Lung (tissue), 12 donors: ENCODE results near the gene WBP4. TPM values are rescaled to one million over a fixed set of nuclear protein-coding genes. Genes with fewer than 3 reads are reported as not detected.

Source experiments
- ATAC-seq: fragments of 200-7000 bp; cut with Tn5 transposase; one replicate; pipeline ENCODE4 v1.9.1; 2020; ENCODE audit warnings: moderate number of reproducible peaks; ENCODE audit not compliant: insufficient read depth, low FRiP score
- DNase-seq, 3 donors: peaks; one replicate each; pipeline ENCODE4 v3.0.0-alpha.2; 2013 to 2017
- H3K27ac ChIP-seq, 2 donors: one replicate each; pipeline ENCODE4 v1.5.1; 2013; ENCODE audit warnings: mild to moderate bottlenecking in 2 of 2, moderate library complexity in 2 of 2, control low read depth in 1 of 2, inconsistent platforms in 1 of 2, low read depth in 1 of 2, low read length in 1 of 2
- H3K27me3 ChIP-seq, 3 donors: one replicate each; pipeline ENCODE4 v1.5.1; 2013; ENCODE audit warnings: low read length in 2 of 3; ENCODE audit not compliant: control insufficient read depth in 3 of 3, insufficient read depth in 3 of 3
- H3K36me3 ChIP-seq, 4 donors: one replicate each; pipeline ENCODE4 v1.5.1; 2013; ENCODE audit warnings: low read length in 4 of 4, mild to moderate bottlenecking in 1 of 4, moderate library complexity in 1 of 4; ENCODE audit not compliant: control insufficient read depth in 4 of 4, insufficient read depth in 4 of 4
- H3K4me1 ChIP-seq, 5 donors: one replicate each; pipeline ENCODE4 v1.5.1; 2013; ENCODE audit warnings: low read length in 5 of 5, mild to moderate bottlenecking in 2 of 5, moderate library complexity in 1 of 5; ENCODE audit not compliant: control insufficient read depth in 5 of 5, insufficient read depth in 5 of 5
- H3K4me3 ChIP-seq: one replicate; pipeline ENCODE4 v1.5.1; 2013; ENCODE audit warnings: mild to moderate bottlenecking, control low read depth, moderate library complexity
- H3K9ac ChIP-seq, 2 donors: one replicate each; pipeline ENCODE4 v1.5.1; 2013; ENCODE audit warnings: low read length in 2 of 2, control low read depth in 1 of 2; ENCODE audit not compliant: insufficient read depth in 1 of 2
- H3K9me3 ChIP-seq, 4 donors: one replicate each; pipeline ENCODE4 v1.5.1; 2013; ENCODE audit warnings: low read length in 3 of 4, mild to moderate bottlenecking in 1 of 4, moderate library complexity in 1 of 4; ENCODE audit not compliant: control insufficient read depth in 4 of 4, insufficient read depth in 3 of 4
- WGBS, 2 donors: extraction: QIAGEN DNeasy Blood & Tissue Kit; methylation state at CpG; one replicate each; pipeline ENCODE4 v1.1.7; 2013; 5-methylcytosine and 5-hydroxymethylcytosine counted together
- polyA plus RNA-seq, 2 donors: library from polyadenylated mRNA; stranded (reverse); fragments of 200-250 nt; gene quantifications; one replicate each; pipeline ENCODE4 v1.2.1, GENCODE V29; 2013
- total RNA-seq, 2 donors: library from RNA; depleted of rRNA in 1 of 2; stranded (reverse); fragments of >200 nt in 1 of 2; gene quantifications; one replicate each; pipeline ENCODE4 v1.2.1, GENCODE V29; 2014 to 2021
- TF ChIP-seq, protein P1 (sequence below): IDR thresholded peaks from 2 replicates; pipeline ENCODE4 v1.5.1; 2012; ENCODE audit warnings: mild to moderate bottlenecking; ENCODE audit errors: control extremely low read depth, extremely low read depth
- donor health status: control.
- donor health status: control.
- donor health status: Bipolar disorder and iron deficiency.
- donor health status: healthy.
- donor health status: DM: yes; HTN: yes; CAD: no.

The WBP4 gene
- total and polyA plus RNA-seq, 4 donors: 7.9 to 12.4 (median 9.4) TPM

DNA sequence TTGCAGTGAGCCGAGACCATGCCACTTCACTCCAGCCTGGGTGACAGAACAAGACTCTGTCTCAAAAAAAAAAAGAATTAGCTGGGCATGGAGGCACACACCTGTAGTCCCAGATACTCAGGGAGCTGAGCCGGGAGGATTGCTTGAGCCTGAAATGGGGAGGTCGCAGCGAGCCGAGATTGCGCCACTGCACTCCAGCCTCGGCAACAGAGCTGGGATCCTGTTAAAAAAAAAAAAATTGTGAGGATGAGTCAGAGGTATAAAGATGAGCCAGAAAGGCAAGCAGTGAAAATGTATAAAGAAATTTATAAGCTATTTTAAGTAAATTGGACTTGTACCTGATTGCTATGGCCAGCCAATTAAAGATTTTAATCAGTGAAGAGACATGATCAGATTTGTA is 50.1 kb downstream of the WBP4 start:
- H3K27me3 ChIP-seq: no peaks in the 10 kb centered on the region
- H3K4me1 ChIP-seq: no peaks in the 10 kb centered on the region
- ATAC-seq: no peak
- no peak overlapping the region for H3K27ac ChIP-seq
- DNase-seq: no peak
- H3K36me3 ChIP-seq: no peaks in the 10 kb centered on the region
- 89 to 93% methylated on average over 7 of the region's 7 CpGs for WGBS, 2 donors
- H3K4me3 ChIP-seq: no peak overlapping the region
- no peak overlapping the region for H3K9ac ChIP-seq
- TF ChIP-seq, protein P1, sequence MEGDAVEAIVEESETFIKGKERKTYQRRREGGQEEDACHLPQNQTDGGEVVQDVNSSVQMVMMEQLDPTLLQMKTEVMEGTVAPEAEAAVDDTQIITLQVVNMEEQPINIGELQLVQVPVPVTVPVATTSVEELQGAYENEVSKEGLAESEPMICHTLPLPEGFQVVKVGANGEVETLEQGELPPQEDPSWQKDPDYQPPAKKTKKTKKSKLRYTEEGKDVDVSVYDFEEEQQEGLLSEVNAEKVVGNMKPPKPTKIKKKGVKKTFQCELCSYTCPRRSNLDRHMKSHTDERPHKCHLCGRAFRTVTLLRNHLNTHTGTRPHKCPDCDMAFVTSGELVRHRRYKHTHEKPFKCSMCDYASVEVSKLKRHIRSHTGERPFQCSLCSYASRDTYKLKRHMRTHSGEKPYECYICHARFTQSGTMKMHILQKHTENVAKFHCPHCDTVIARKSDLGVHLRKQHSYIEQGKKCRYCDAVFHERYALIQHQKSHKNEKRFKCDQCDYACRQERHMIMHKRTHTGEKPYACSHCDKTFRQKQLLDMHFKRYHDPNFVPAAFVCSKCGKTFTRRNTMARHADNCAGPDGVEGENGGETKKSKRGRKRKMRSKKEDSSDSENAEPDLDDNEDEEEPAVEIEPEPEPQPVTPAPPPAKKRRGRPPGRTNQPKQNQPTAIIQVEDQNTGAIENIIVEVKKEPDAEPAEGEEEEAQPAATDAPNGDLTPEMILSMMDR: no peak
- no peaks in the 10 kb centered on the region for H3K9me3 ChIP-seq

GRCh38 chr13:41117869-41118268 is 56.6 kb downstream of the WBP4 start:
- Histone ChIP-seq H3K4me3 (no peak overlapping the region), H3K27ac (no peak overlapping the region), H3K36me3 (no peaks in the 10 kb centered on the region), H3K4me1 (no peaks in the 10 kb centered on the region), H3K9ac (no peak overlapping the region), H3K9me3 (no peaks in the 10 kb centered on the region), H3K27me3 (no peaks in the 10 kb centered on the region)
- DNase-seq: no peak
- TF ChIP-seq, protein P1: no peak
- 85 to 93% methylated on average over 4 of the region's 4 CpGs for WGBS, 2 donors
- no peak for ATAC-seq

DNA sequence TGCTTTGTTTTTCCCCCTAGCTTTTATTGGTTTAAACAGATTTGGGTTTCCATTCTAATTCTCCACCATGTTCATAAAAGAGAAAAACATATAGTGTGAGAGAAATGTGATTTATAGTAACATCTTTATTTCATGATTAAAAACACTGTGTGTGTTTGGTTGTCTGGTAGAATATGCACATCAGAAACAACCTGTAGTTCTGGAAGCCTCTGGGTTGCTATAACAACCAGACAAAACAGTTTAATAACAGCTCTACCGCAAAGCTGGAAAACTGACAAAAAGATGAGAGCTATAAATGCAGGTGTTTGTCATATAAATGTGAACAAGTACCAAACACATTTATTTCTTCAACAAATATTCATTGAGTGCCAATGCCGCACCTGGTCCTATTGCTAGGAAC is 61.5 kb downstream of the WBP4 start:
- Histone ChIP-seq H3K27me3 (no peaks in the 10 kb centered on the region), H3K4me1 (peaks cover 0 to 2% (median 0%) of the 10 kb centered on the region in 5 donors), H3K9me3 (no peaks in the 10 kb centered on the region), H3K27ac (no peak overlapping the region), H3K4me3 (no peak overlapping the region), H3K9ac (no peak overlapping the region), H3K36me3 (peaks cover 0 to 2% (median 0%) of the 10 kb centered on the region in 4 donors)
- DNase-seq (no peak), ATAC-seq (no peak)
- TF ChIP-seq, protein P1: no peak
- 70 to 86% methylated on average over 2 of the region's 2 CpGs for WGBS, 2 donors

- TF ChIP-seq, protein P1: no peak
- H3K4me3 ChIP-seq: no peak overlapping the region
Measured at GRCh38 chr13:41127701-41128100, 66.4 kb downstream of the WBP4 start.

More at GRCh38 chr13:41127701-41128100, 66.4 kb downstream of the WBP4 start:
- Histone ChIP-seq H3K36me3 (peaks cover 0 to 4% (median under 1%) of the 10 kb centered on the region in 4 donors), H3K9me3 (no peaks in the 10 kb centered on the region), H3K27ac (no peak overlapping the region), H3K4me1 (peaks cover 0 to 21% (median 11%) of the 10 kb centered on the region in 5 donors), H3K9ac (no peak overlapping the region), H3K27me3 (no peaks in the 10 kb centered on the region)
- ATAC-seq (no peak), DNase-seq (no peak)
- WGBS, 2 donors: 75 to 77% methylated on average over 3 of the region's 3 CpGs
